ENCODE data around the gene GAS2L2.

DNA sequence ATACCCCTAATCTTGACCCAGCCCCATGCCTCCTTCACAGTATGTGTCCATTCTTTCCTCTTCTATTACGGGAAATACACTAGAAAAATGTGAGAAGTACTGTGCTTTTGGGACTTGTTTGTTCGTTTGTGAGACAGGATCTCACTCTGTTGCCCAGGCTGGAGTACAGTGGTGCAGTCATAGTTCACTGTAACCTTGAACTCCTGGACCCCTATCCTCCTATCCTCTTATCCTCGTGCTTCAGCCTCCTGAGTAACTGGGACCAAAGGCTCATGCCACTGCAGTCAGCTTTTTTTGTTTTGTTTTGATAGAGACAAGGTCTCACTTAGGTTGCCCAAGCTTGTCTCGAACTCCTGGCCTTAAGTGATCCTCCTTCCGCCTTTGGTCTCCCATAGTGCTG is 51.5 kb downstream of the GAS2L2 start:
- TF ChIP-seq SPI1 (IDR thresholded peaks at IDR 0.05; ENCODE audit: low read depth, low read length) (no peak), POLR2AphosphoS5 (IDR thresholded peaks at IDR 0.05; ENCODE audit: low read depth, low read length) (no peak), POLR2A (IDR thresholded peaks at IDR 0.05; ENCODE audit: low read depth, low read length) (no peak), TAF1 (IDR thresholded peaks at IDR 0.05; ENCODE audit: low read depth, low read length) (no peak)
